Measurements from ENCODE around the gene MEGF9.
"Not testable (repeated sequence)": the region's sequence is repeated elsewhere in the genome, so short reads cannot be mapped to it uniquely, and the experiment has no call there.

MEGF9 gene

GRCh38 chr9:120756531-120756930 lies 42.3 kb upstream of the MEGF9 start:
- Histone ChIP-seq H3K4me3 (no peak overlapping the region), H3K27ac (peak overlapping the region in 1 of 2 donors; percentile 0)
- intact Hi-C loops (cut with DNase I; ENCODE audit: low total_unique reads): loop anchor here (5.0 kb wide), 1 partner anchor 306 kb away; no protein-coding TSS in a partner anchor

GRCh38 chr9:120755810-120756434 lies 41.7 kb upstream of the MEGF9 start:
- peaks cover 0 to 4% (median 0%) of the 10 kb centered on the region in 4 donors for H3K4me1 ChIP-seq
- H3K4me3 ChIP-seq: no peak overlapping the region
- TF ChIP-seq CTCF (IDR thresholded peaks at IDR 0.05): peak; percentile 85 to 89
- DNase-seq: peak in 1 of 2 donors; percentile 66
- peaks cover 0 to 17% (median 16%) of the 10 kb centered on the region in 3 donors for H3K36me3 ChIP-seq
- peak overlapping the region in 1 of 2 donors; percentile 0 for H3K27ac ChIP-seq
- intact Hi-C loops (cut with DNase I; ENCODE audit: low total_unique reads): loop anchor here (5.0 kb wide), 1 partner anchor 306 kb away; no protein-coding TSS in a partner anchor
- no peaks in the 10 kb centered on the region for H3K9me3 ChIP-seq
- H3K27me3 ChIP-seq: no peaks in the 10 kb centered on the region

More at GRCh38 chr9:120756531-120756930, 42.3 kb upstream of the MEGF9 start:
- Histone ChIP-seq H3K36me3 (peaks cover 0 to 23% (median 19%) of the 10 kb centered on the region in 3 donors), H3K4me1 (peaks cover 0 to 4% (median 0%) of the 10 kb centered on the region in 4 donors), H3K9me3 (no peaks in the 10 kb centered on the region), H3K27me3 (no peaks in the 10 kb centered on the region)
- no peak for TF ChIP-seq CTCF (IDR thresholded peaks at IDR 0.05)
- no peak for DNase-seq

- no peaks in the 10 kb centered on the region for H3K27me3 ChIP-seq
- H3K4me3 ChIP-seq: no peak overlapping the region
- H3K9me3 ChIP-seq: no peaks in the 10 kb centered on the region
- H3K36me3 ChIP-seq: peaks cover 0 to 9% (median 9%) of the 10 kb centered on the region in 3 donors
- intact Hi-C loops (cut with DNase I; ENCODE audit: low total_unique reads): loop anchor here (5.0 kb wide), 1 partner anchor 307 kb away; no protein-coding TSS in a partner anchor
- DNase-seq: no peak
- H3K4me1 ChIP-seq: peaks cover 0 to 4% (median 0%) of the 10 kb centered on the region in 4 donors
- H3K27ac ChIP-seq: no peak overlapping the region
- no peak for TF ChIP-seq CTCF (IDR thresholded peaks at IDR 0.05)
These were observed 40.8 kb upstream of the MEGF9 start for GRCh38 chr9:120755044-120755443.

GRCh38 chr9:120750421-120750820 lies 36.2 kb upstream of the MEGF9 start:
- intact Hi-C loops (cut with DNase I; ENCODE audit: low total_unique reads): no loop called here
- DNase-seq: no peak
- no peaks in the 10 kb centered on the region for H3K36me3 ChIP-seq
- H3K4me3 ChIP-seq: no peak overlapping the region
- no peaks in the 10 kb centered on the region for H3K27me3 ChIP-seq
- no peak for TF ChIP-seq CTCF (IDR thresholded peaks at IDR 0.05)
- no peaks in the 10 kb centered on the region for H3K9me3 ChIP-seq
- no peaks in the 10 kb centered on the region for H3K4me1 ChIP-seq
- no peak overlapping the region for H3K27ac ChIP-seq

GRCh38 chr9:120746366-120746765 lies 32.1 kb upstream of the MEGF9 start:
- H3K4me3 ChIP-seq; H3K4me1 ChIP-seq; H3K9me3 ChIP-seq; DNase-seq; H3K36me3 ChIP-seq; H3K27ac ChIP-seq; H3K27me3 ChIP-seq; intact Hi-C loops (cut with DNase I; ENCODE audit: low total_unique reads): not testable (repeated sequence)

- no peak for TF ChIP-seq CTCF (IDR thresholded peaks at IDR 0.05)
- H3K27me3 ChIP-seq: no peaks in the 10 kb centered on the region
- H3K4me1 ChIP-seq: no peaks in the 10 kb centered on the region
- H3K4me3 ChIP-seq: no peak overlapping the region
- H3K27ac ChIP-seq: no peak overlapping the region
- H3K36me3 ChIP-seq: no peaks in the 10 kb centered on the region
- intact Hi-C loops (cut with DNase I; ENCODE audit: low total_unique reads): no loop called here
- DNase-seq: no peak
- no peaks in the 10 kb centered on the region for H3K9me3 ChIP-seq
These were observed 31.0 kb upstream of the MEGF9 start for GRCh38 chr9:120745278-120745677.

All from tibial artery (tissue), 4 donors.